Measurements from ENCODE around the gene ASS1.
A peak's percentile ranks its signal among the peaks of the same experiment; 100 is the strongest.

Gene ASS1

DNA sequence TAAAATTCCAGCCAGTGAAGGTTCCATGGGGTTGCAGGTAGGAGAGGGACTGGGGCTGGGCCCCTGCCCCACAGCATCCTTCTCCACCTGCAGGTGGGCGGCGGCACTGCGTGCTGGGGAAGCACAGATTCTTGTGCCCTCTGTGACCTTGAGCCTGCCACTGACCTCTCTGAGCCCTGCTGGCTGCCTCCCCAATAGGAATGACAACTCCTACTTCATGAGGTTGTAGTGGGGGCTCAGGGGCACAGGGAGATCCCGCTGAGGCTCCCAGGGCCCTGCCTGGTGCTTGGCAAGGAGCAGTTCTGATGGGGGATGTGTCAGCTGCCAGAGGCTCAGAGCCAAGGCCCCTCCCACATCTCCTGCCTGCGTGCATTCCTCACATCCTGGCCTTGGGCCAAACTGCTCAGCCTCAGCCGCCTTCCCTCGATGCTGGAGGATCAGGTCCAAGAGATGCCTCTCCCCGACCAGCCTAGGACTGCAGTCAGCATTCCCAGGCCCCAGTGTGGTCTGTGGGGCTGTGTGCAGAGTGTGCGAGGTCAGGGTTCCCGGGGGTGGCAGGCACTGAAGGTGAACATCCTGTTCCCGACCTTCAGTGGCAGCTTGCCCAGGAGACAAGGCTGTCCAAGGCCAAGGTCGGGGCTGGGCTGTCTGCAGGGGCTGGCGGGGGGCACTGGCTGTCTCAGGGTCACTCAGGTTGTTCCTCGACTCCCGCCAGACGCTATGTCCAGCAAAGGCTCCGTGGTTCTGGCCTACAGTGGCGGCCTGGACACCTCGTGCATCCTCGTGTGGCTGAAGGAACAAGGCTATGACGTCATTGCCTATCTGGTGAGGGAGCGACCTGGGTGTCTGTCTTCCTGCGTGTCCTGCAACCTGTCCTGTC lies 7.0 kb downstream of the ASS1 start:
- TF ChIP-seq, protein P1, sequence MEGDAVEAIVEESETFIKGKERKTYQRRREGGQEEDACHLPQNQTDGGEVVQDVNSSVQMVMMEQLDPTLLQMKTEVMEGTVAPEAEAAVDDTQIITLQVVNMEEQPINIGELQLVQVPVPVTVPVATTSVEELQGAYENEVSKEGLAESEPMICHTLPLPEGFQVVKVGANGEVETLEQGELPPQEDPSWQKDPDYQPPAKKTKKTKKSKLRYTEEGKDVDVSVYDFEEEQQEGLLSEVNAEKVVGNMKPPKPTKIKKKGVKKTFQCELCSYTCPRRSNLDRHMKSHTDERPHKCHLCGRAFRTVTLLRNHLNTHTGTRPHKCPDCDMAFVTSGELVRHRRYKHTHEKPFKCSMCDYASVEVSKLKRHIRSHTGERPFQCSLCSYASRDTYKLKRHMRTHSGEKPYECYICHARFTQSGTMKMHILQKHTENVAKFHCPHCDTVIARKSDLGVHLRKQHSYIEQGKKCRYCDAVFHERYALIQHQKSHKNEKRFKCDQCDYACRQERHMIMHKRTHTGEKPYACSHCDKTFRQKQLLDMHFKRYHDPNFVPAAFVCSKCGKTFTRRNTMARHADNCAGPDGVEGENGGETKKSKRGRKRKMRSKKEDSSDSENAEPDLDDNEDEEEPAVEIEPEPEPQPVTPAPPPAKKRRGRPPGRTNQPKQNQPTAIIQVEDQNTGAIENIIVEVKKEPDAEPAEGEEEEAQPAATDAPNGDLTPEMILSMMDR (conservative IDR thresholded peaks at IDR 0.05): peak; percentile 76
- H3K27ac ChIP-seq: peak overlapping the region; percentile 59

DNA sequence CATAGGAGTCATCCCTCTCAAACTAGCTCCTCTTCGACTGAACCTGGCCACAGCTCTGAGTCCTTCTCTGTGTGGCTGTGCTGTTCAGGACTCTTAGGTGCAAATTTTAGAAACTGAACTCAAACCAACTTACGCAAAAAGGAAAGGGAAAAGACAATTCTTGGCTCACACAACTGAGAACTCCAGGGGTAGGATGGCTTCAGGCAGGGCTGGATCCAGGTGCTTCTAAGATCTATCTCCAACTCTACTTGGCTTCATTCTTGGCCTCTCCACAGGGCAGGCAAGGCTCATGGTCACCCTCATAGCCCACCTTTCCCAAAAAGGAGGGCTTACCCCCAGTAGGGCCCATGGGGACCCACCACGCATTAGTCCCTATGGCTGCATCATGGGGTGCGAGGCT lies 8.1 kb downstream of the ASS1 start:
- H3K27ac ChIP-seq: peak overlapping the region; percentile 59
- TF ChIP-seq, protein P1 (conservative IDR thresholded peaks at IDR 0.05): no peak

DNA sequence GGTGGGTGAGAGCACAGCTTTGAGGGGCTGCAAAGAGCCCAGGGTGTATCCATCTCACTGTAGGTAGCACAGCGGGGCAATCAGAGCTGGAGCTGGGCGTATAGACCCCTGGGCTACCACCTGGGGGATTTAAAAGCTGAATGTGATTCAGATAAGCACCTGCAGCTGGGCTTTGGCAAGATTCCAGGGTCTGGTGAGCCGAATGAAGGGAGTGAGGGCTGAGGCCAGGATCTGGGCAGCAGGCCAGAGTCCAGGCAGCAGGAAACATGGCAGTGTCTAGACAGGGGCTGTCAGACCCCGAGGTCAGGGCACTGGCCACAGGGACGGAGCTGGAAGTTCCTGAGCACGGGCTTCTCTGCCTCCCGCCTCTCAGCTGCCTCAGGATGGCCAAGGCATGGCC lies 8.7 kb downstream of the ASS1 start:
- peak overlapping the region; percentile 59 for H3K27ac ChIP-seq
- TF ChIP-seq, protein P1 (conservative IDR thresholded peaks at IDR 0.05): no peak

DNA sequence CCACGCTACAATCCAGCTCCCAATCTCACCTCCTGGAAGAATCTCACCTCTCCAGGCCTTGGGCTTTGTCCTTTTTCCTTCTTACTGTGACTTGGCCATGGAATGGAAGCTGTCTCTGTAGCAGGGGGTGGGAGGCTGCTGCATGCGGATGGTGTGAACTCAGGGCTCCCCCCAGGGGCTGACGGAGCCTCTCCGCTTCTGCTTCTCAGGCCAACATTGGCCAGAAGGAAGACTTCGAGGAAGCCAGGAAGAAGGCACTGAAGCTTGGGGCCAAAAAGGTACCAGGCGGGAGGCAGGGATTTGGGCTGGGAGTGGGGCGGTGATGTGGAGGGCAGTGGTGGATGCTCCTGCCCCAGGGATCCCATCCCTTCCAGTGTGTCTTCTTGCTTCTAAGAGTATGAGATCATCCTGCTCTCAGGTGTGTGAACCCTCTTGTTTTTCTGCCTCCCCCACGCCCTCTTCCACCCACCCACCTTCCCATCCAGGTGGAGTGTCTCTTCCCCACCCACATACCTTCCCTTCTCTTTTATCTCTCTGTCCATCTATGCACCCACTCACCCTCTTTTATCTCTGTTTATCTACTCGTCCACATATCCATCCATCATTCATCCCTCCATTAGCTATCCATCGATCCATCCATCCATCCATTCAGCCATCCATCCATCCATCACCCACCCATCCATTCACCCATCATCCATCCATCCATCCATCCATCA lies 9.5 kb downstream of the ASS1 start:
- TF ChIP-seq, protein P1 (conservative IDR thresholded peaks at IDR 0.05): no peak

DNA sequence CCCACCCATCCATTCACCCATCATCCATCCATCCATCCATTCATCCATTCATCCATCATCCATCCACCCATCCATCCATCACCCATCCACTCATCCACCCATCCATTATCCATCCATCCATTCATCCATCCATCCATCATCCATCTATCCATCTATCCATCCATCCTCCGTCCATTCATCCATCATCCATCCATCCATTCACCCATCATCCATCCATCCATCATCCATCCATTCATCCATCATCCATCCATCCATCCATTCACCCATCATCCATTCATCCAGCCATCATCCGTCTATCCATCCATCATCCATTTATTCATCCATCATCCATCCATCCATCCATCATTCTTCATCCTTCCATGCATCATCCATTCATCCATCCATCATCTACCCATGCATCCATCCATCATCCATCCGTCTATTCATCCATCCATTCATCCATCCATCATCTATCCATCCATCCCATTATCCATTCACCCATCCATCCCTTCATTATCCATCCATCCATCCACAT lies 10.1 kb downstream of the ASS1 start:
- TF ChIP-seq, protein P1 (conservative IDR thresholded peaks at IDR 0.05): no peak
- H3K27ac ChIP-seq: no peak overlapping the region

More for the DNA sequence above, 9.5 kb downstream of the ASS1 start:
- peak overlapping the region; percentile 59; the same call in 1 of the 2 replicates for H3K27ac ChIP-seq

DNA sequence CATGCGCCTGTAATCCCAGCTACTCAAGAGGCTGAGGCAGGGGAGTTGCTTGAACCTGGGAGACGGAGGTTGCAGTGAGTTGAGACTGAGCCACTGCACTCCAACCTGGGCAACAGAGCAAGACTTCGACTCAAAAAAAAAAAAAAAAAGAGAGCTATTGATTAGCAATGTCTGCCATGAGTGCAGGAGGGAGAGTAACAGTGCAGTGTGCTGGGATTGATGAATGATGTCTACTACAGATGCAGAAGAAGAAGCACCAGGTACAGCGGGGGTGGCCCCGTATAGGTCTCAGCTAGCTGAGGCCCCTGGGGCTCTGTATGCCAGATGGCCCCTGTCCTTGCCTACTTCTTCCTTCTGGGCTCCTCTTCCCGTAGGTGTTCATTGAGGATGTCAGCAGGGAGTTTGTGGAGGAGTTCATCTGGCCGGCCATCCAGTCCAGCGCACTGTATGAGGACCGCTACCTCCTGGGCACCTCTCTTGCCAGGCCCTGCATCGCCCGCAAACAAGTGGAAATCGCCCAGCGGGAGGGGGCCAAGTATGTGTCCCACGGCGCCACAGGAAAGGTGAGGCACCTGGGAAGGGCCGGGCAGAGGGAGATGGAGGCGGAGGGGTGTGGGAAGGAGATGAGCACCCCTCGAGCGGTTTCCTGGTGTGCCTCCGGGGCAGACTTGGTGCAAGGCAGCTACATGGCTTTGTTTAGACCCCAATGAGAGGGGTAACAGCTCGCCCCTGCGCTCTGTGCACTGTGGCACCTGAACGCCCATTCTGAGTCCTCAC lies 13.5 kb downstream of the ASS1 start:
- H3K27ac ChIP-seq: no peak overlapping the region

More for the DNA sequence above, 13.5 kb downstream of the ASS1 start:
- TF ChIP-seq, protein P1 (conservative IDR thresholded peaks at IDR 0.05): no peak

Data from VCaP (cell line).